ENCODE results near the gene KIAA1755. TPM values are rescaled to one million over a fixed set of nuclear protein-coding genes. Genes with fewer than 3 reads are reported as not detected.

Gene KIAA1755
- total RNA-seq = 1 to 10 TPM; 2.3 to 6.7 (median 5.2) TPM
- 1 to 10 TPM; 2.1 TPM for polyA plus RNA-seq
- long read RNA-seq, donor 1, partial matches to known transcripts = 2 of 4 reads
- long read RNA-seq, donor 1, other reads (novel, unspliced or antisense) = 1 of 4 reads
- long read RNA-seq, donor 2, partial matches to known transcripts = 1 of 8 reads
- long read RNA-seq, donor 2, other reads (novel, unspliced or antisense) = 7 of 8 reads
- long read RNA-seq, donor 3, partial matches to known transcripts = 2 of 3 reads
- long read RNA-seq, donor 3, other reads (novel, unspliced or antisense) = 1 of 3 reads

DNA sequence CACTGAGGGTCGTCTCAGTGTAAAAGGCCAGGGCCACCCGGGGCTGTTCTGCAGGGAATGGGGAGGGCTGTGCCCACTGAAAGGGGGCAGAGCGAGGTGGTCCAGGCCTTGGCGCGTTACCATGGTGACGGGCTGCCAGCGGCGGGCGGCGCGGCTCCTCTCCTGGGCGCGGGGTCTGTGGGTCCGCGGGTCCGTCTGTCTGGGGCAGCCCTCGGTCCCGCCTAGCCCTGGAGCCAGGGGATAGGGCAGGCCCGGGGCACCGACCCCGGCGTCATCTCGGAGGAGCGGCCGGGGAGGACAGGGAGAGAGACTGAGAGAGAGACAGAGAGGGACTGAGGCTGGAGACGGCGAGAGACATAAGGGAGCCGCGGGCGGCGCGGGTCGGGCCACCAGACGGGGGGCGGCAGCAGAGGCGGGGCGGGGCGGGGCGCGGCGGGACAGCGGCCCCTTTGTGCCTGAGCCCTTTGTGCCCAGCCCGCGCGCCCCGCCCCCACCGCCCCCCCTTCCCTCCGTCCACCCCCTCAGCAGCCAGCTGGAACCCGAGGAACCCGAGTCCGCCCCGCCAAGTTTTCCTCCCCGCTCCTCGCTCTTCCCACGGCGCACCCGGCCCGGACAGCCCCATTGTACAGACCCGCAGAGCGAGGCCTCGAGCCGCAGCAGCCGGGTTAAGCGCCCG is at the start of gene KIAA1755:
KIAA1755 (minus strand) TSS at position 358 of the 676 bp plus-strand sequence; CDS start at position 123, 235 bp downstream.
- intact Hi-C loops (cut with DNase I) = no loop called here
- H3K4me3 ChIP-seq = peak within 1 kb of the TSS; percentile 15 to 72 (median 57)
- peak; percentile 40 to 69 (median 64) for DNase-seq
- TF ChIP-seq POLR2A (IDR thresholded peaks at IDR 0.05) = no peak
- TF ChIP-seq, protein P1, sequence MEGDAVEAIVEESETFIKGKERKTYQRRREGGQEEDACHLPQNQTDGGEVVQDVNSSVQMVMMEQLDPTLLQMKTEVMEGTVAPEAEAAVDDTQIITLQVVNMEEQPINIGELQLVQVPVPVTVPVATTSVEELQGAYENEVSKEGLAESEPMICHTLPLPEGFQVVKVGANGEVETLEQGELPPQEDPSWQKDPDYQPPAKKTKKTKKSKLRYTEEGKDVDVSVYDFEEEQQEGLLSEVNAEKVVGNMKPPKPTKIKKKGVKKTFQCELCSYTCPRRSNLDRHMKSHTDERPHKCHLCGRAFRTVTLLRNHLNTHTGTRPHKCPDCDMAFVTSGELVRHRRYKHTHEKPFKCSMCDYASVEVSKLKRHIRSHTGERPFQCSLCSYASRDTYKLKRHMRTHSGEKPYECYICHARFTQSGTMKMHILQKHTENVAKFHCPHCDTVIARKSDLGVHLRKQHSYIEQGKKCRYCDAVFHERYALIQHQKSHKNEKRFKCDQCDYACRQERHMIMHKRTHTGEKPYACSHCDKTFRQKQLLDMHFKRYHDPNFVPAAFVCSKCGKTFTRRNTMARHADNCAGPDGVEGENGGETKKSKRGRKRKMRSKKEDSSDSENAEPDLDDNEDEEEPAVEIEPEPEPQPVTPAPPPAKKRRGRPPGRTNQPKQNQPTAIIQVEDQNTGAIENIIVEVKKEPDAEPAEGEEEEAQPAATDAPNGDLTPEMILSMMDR (IDR thresholded peaks at IDR 0.05) = no peak
- peaks cover 0 to 28% (median 16%) of the 10 kb centered on the region in 9 donors for H3K27me3 ChIP-seq
- H3K9me3 ChIP-seq = no peaks in the 10 kb centered on the region
- 4 to 11% (median 6%) methylated on average over 11 to 62 of the region's 65 CpGs for WGBS, 4 donors
- peaks cover 0 to 17% (median 3%) of the 10 kb centered on the region in 12 donors for H3K4me1 ChIP-seq
- ATAC-seq = peak in 3 of 4 donors; percentile 54 to 83 (median 81)
- H3K27ac ChIP-seq = peak within 1 kb of the TSS; percentile 65 to 91 (median 76)
- H3K36me3 ChIP-seq = no peaks in the 10 kb centered on the region

DNA sequence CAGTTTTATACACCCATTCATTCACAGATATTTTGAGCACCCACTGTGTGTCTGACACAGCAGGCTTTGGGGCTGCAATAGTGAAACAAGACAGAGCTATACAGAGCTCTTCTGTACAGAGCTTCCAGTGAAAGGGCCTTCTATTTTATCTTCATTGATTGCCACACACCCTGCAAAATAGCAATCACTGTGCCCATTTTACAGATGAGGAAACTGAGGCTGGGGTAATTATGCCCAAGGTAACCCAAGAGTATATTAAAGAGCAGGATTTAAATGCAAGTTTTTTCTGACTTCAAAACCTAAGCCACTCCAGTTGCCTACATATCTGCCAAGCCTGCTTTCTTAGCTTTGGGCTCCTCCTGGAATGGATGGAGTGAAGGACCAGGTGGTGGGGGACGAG is 47.9 kb upstream of the KIAA1755 start:
- Histone ChIP-seq H3K36me3 (no peaks in the 10 kb centered on the region), H3K27ac (no peak overlapping the region), H3K9me3 (peaks cover 0 to 7% (median 0%) of the 10 kb centered on the region in 12 donors), H3K4me3 (no peak overlapping the region), H3K27me3 (peaks cover 0 to 18% (median 0%) of the 10 kb centered on the region in 9 donors), H3K4me1 (peaks cover 0 to 28% (median 0%) of the 10 kb centered on the region in 12 donors)
- 41 to 91% (median 65%) methylated on average over 1 of the region's 1 CpG for WGBS, 4 donors
- no peak for TF ChIP-seq POLR2A (IDR thresholded peaks at IDR 0.05)
- TF ChIP-seq, protein P1 (IDR thresholded peaks at IDR 0.05) = no peak
- DNase-seq = no peak
- intact Hi-C loops (cut with DNase I) = no loop called here
- ATAC-seq = no peak

DNA sequence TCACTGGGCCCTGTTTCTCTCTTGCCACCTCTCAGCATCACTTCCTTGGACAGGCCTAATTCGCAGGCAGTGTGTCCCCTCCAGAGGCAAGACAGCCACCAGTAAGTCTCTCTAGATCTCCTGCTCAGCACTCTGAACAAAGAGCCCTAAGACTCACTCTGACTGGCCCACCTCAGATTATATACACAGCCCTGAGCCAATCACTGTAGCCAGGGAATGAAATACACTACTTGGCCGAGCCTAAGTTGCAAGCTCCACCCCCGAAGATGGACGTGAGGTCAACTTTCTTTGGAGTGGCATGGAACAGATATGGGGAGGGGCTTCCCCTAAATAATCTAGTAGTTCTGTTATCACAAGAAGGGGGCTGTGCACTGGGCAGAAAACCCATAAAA is 47.5 kb upstream of the KIAA1755 start:
- Histone ChIP-seq H3K27me3 (peaks cover 0 to 22% (median 0%) of the 10 kb centered on the region in 9 donors), H3K27ac (no peak overlapping the region), H3K36me3 (no peaks in the 10 kb centered on the region), H3K4me1 (peaks cover 0 to 32% (median 0%) of the 10 kb centered on the region in 12 donors), H3K4me3 (no peak overlapping the region), H3K9me3 (peaks cover 0 to 7% (median 0%) of the 10 kb centered on the region in 12 donors)
- intact Hi-C loops (cut with DNase I) = no loop called here
- ATAC-seq (no peak), DNase-seq (no peak)
- 55 to 61% (median 58%) methylated on average over 4 of the region's 4 CpGs for WGBS, 4 donors
- no peak for TF ChIP-seq POLR2A (IDR thresholded peaks at IDR 0.05)
- TF ChIP-seq, protein P1 (IDR thresholded peaks at IDR 0.05) = no peak

DNA sequence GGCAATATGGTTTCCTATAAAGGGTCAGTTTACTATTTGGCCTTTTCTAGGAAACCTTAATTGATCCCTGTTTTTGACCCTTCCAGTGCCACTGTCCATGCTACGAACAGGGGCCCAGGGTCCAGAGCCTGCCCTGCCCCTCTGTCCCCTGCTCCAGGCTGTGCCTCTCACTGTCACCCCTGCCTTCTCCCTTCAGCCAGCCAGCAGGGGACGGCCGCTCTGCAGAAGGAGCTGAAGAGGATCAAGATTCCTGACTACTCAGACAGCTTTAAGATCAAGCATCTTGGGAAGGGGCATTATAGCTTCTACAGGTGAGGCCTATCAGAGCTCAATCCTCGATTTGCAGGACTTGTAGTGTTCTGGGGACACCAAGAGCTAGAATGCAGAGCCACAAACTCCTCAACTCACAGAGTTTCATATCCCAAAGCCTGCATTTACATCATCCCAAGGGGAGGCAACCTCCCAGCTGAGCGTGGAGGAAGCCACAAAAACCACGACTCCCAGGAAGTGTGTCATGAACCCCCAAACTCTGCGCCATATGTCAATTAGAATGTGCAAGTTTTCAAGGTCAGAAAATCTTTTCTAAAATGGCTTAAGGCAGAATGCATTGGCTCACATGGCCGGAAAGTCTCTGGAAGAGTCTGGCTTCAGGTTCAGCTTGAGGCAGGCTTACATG is 47.0 kb upstream of the KIAA1755 start:
- ATAC-seq = peak in 1 of 4 donors; percentile 26
- WGBS, 4 donors = 83 to 95% (median 85%) methylated on average over 8 of the region's 8 CpGs
- no peak overlapping the region for H3K27ac ChIP-seq
- intact Hi-C loops (cut with DNase I) = no loop called here
- TF ChIP-seq, protein P1 (IDR thresholded peaks at IDR 0.05) = no peak
- peaks cover 0 to 26% (median 0%) of the 10 kb centered on the region in 9 donors for H3K27me3 ChIP-seq
- H3K4me3 ChIP-seq = no peak overlapping the region
- peaks cover 0 to 33% (median 0%) of the 10 kb centered on the region in 12 donors for H3K4me1 ChIP-seq
- H3K36me3 ChIP-seq = no peaks in the 10 kb centered on the region
- DNase-seq = no peak
- peaks cover 0 to 7% (median 0%) of the 10 kb centered on the region in 12 donors for H3K9me3 ChIP-seq

Measured in heart left ventricle (tissue), 16 donors.